ENCODE measurements around the gene HDAC7. TPM values are rescaled to one million over a fixed set of nuclear protein-coding genes. Genes with fewer than 3 reads are reported as not detected.
"Not testable (repeated sequence)": the region's sequence is repeated elsewhere in the genome, so short reads cannot be mapped to it uniquely, and the experiment has no call there.

Gene HDAC7
- total RNA-seq, 1 donor from 2014 or later, result 7.1 TPM

GRCh38 chr12:47816403-47817271, 3.1 kb downstream of the HDAC7 start:
- TF ChIP-seq CTCF (IDR thresholded peaks at IDR 0.05; ENCODE audit: insufficient read depth, low read length, severe bottlenecking), result no peak
- Histone ChIP-seq H3K36me3 (ENCODE audit: control insufficient read depth, insufficient read depth, low read length) (peaks cover 2% of the 10 kb centered on the region), H3K27me3 (ENCODE audit: control insufficient read depth, insufficient read depth, low read length) (no peaks in the 10 kb centered on the region), H3K4me3 (ENCODE audit: low read depth, low read length) (no peak overlapping the region)
- DNase-seq (ENCODE audit: low read depth) (no peak), FAIRE-seq (no peak)

DNA sequence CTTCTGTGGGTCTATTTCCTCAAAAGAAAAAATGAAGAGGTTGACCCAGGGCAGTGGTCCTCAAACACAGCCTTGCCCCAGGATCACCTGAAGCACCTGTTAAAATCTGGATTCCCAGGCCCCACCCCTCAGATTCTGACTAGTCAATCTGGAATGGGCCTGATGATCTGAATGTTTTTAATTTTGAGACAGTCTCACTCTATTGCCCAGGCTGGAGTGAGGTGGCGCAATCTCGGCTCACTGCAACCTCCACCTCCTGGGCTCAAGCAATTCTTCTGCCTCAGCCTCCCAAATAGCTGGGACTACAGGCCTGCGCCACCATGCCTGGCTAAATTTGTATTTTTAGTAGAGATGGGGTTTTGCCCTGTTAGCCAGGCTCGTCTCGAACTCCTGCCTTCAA, 4.3 kb downstream of the HDAC7 start:
- DNase-seq (ENCODE audit: low read depth); FAIRE-seq: not testable (repeated sequence)

GRCh38 chr12:47814539-47815170, 5.0 kb downstream of the HDAC7 start:
- Histone ChIP-seq H3K27me3 (ENCODE audit: control insufficient read depth, insufficient read depth, low read length) (no peaks in the 10 kb centered on the region), H3K4me3 (ENCODE audit: low read depth, low read length) (no peak overlapping the region), H3K36me3 (ENCODE audit: control insufficient read depth, insufficient read depth, low read length) (peaks cover 2% of the 10 kb centered on the region)
- FAIRE-seq (no peak), DNase-seq (ENCODE audit: low read depth) (no peak)
- no peak for TF ChIP-seq CTCF (IDR thresholded peaks at IDR 0.05; ENCODE audit: insufficient read depth, low read length, severe bottlenecking)

More for the DNA sequence above, 4.3 kb downstream of the HDAC7 start:
- H3K4me3 ChIP-seq (ENCODE audit: low read depth, low read length); H3K27me3 ChIP-seq (ENCODE audit: control insufficient read depth, insufficient read depth, low read length); H3K36me3 ChIP-seq (ENCODE audit: control insufficient read depth, insufficient read depth, low read length): not testable (repeated sequence)

- no peak for TF ChIP-seq CTCF (IDR thresholded peaks at IDR 0.05; ENCODE audit: insufficient read depth, low read length, severe bottlenecking)
- no peak for DNase-seq (ENCODE audit: low read depth)
- Histone ChIP-seq H3K36me3 (ENCODE audit: control insufficient read depth, insufficient read depth, low read length) (peaks cover 2% of the 10 kb centered on the region), H3K4me3 (ENCODE audit: low read depth, low read length) (no peak overlapping the region), H3K27me3 (ENCODE audit: control insufficient read depth, insufficient read depth, low read length) (no peaks in the 10 kb centered on the region)
- FAIRE-seq, result no peak
Measured at GRCh38 chr12:47813511-47814196, 6.0 kb downstream of the HDAC7 start.

- no peak for TF ChIP-seq CTCF (IDR thresholded peaks at IDR 0.05; ENCODE audit: insufficient read depth, low read length, severe bottlenecking)
- Histone ChIP-seq H3K27me3 (ENCODE audit: control insufficient read depth, insufficient read depth, low read length) (no peaks in the 10 kb centered on the region), H3K36me3 (ENCODE audit: control insufficient read depth, insufficient read depth, low read length) (peaks cover 2% of the 10 kb centered on the region), H3K4me3 (ENCODE audit: low read depth, low read length) (peak overlapping the region; percentile 20)
- peak; percentile 72 for DNase-seq (ENCODE audit: low read depth)
- no peak for FAIRE-seq
Measured at GRCh38 chr12:47812797-47813510, 6.7 kb downstream of the HDAC7 start.
